Measurements from ENCODE around the gene PCDH1. TPM values are rescaled to one million over a fixed set of nuclear protein-coding genes. Genes with fewer than 3 reads are reported as not detected.
"Not testable (repeated sequence)": the region's sequence is repeated elsewhere in the genome, so short reads cannot be mapped to it uniquely, and the experiment has no call there.

Gene PCDH1
- total RNA-seq, 1 donor from 2014 or later: 62.7 TPM

- ATAC-seq: no peak
Observed at GRCh38 chr5:141898448-141899049, 20.3 kb upstream of the PCDH1 start.

DNA sequence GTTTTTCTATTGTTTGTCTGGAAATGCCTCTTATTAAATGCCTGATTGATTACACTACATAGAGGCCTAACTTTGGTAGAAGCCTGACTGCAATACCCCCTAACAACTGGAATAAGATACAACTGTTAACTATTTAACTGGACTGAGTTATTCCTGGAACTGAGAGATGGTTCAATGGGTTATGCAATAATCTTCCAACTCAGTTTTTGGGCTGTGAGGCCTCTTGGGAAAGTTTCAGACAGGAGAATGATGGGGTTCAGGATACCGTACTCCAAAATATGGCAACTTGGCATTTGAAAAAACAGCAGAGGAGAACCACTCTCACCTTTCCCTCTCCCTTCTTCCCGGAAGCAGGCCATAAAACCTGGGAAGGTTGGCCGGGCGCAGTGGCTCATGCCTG lies 19.2 kb upstream of the PCDH1 start:
- ATAC-seq: no peak

DNA sequence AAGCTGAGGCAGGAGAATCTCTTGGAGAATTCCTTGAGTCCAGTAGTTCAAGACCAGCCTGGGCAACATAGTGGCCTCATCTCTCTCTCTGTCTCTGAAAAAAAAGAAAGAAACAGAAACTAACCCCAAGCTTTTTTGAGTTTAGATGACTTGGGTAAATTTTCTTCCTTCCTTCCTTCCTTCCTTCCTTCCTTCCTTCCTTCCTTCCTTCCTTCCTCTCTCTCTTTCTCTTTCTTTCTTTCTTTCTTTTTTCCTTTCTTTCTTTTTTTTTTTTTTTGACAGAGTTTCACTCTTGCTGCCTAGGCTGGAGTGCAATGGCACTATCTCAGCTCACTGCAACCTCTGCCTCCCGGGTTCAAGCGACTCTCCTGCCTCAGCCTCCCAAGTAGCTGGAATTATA lies 12.2 kb upstream of the PCDH1 start:
- not testable (repeated sequence) for ATAC-seq

- no peak for ATAC-seq
Observed at GRCh38 chr5:141889282-141889871, 11.2 kb upstream of the PCDH1 start.

GRCh38 chr5:141883892-141884318 lies 5.7 kb upstream of the PCDH1 start:
- no peak for ATAC-seq

DNA sequence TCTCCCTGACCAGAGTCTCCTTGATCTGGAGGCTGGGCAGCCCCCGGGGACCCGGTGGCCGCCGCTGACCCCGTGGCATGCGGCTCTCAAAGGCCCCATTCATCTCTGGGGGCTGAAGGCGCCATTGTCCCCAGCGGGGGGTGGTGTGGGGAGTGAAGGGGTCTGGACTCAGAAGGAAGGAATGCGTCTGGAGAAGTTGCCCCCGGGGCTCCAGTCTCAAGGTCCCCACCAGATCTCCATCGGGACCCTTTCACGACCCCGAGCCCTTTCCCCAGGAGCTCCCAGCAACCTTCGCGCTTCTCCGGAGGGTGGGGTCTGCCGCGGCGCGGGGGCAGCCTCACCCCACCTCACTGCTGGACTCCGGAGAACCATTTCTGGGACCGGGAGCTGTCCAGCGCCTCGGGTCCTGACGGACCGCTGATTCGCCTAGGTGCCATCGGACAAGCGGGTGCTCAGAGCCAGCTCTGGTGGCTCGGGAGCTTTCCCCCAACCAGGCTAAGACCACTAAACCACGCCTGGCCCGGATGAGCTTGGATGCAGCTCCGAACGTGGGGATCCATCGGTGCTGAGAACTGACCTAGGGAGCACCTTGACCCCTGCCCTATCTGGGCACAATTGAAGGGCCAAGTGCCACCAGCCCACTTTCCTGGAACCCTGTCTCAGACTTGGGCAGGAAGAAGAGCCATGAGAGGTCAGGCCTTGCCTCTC lies 5.1 kb upstream of the PCDH1 start:
- no peak for ATAC-seq

GRCh38 chr5:141882594-141883183 lies 4.5 kb upstream of the PCDH1 start:
- no peak for ATAC-seq

DNA sequence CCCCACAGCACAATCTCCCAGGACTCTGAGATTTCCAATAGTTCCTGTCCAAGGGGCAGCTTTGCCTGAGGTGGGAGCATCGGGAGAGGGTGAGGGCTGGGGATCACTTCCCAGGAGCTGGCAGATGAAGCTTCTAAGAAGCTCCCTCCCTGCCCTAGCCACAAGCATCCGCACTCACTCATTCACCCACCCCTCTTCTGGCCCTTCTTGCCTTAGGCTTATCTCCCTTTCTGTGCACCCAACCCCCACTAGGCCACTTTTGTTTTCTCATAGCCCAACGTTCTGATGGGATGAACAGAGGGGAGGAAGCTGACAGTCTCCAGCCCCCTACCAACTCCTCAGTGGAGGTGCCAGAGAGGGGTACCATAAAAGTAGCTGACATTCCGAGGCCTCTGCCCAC lies 3.7 kb upstream of the PCDH1 start:
- no peak for ATAC-seq

DNA sequence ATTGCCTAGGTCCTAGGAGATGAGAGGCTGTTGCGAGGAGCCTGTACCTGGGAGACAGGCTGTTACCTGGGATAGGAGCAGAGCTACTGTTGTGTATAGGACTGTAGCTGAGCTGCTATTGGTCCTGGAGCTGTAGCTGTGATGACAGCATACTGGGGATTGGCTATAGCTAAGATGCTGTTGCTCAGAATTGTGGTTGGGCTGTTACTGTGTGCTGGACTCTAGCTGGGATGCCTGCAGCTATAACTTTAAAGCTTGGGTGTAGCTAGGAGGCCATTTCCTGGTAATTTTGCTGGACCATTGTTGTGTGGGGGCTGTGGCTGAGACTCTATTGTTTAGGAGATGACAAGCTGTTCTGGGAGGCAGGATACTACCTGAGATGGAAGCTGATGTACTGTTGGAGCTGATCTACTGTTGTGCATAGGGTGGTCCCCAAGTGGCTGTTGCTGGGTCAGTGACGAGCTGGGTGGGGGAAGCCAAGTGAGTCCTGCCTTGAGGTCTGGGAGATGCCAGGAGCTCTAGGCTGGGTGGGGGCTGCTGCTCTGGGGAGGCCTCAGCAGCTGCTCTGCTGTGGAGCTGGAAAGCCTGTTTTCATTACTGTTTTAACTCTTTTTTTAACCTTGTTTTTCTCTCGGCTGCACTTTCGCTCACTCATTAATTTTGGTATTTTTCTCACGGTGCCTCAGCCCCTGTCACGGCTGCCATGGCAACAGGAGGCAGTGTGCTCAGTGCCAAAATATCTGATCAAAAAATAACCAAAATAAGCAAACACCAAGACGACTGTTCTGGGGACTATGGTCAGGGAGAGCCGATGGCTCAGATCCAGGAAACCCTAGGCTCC lies 3.0 kb upstream of the PCDH1 start:
- ATAC-seq: no peak

DNA sequence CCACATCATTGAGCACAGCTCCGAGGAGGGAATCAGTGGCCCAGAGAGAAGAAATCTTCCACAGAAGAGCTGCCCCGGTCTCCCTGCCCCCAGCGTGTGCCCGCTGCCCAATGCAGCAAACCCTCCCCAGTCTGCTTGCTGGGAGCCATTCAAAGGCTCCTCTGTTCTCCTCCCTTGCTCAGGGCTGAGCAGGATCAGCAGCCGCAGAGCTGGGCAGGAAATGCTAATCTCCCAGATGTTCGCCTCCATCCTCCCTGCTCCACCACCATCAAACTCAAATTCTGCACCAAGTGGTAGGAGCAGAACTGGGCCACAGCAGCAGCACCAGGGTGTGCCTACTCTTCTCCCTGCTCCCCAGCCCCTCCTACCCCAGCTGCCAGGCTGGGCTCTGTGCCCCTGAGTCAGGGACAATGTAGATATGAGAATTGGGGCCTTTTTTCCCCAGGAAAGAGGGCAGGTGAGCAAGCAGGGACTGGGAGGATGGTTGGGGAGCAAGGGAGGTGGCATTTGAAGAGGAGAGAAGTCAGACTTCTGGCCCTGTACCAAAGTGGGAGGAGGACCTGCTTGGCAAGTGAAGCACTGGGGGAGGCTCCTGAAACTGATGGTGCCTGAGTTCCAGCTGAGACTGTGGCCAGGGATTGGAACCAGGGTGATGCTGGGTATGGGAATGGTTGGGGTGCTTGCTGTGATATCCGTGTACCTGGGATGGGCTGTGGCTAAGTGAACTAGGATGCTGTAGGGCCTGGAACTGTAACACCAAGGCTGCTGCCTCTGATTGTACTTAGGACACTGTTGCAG lies 1.9 kb upstream of the PCDH1 start:
- no peak for ATAC-seq

DNA sequence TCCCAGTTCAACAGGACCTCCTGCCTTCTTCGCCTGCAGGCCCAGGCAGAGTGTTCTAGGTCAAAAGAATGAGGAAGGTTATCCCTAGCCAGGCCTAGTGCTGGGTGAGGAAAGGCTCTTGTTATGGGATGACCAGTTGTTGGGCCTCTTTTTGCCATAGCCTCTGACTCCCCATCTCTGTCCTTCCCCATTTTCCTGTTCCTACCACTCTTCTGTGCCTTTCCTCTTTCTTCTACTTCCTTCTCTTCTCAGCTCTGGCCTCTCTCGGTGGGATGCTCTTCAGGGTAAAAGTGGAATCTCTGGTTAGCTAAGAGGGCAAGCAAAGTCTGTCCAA lies 1.2 kb upstream of the PCDH1 start:
- no peak for ATAC-seq

- ATAC-seq: peak; percentile 83
Observed at GRCh38 chr5:141878711-141879425, 658 bp upstream of the PCDH1 start.

GRCh38 chr5:141877356-141878185 lies 639 bp downstream of the PCDH1 start:
- peak; percentile 14 for ATAC-seq

GRCh38 chr5:141876628-141877355 lies 1.4 kb downstream of the PCDH1 start:
- ATAC-seq: peak; percentile 7

GRCh38 chr5:141875795-141876627 lies 2.2 kb downstream of the PCDH1 start:
- ATAC-seq: peak; percentile 48

- no peak for ATAC-seq
Observed at GRCh38 chr5:141875022-141875740, 3.0 kb downstream of the PCDH1 start.

DNA sequence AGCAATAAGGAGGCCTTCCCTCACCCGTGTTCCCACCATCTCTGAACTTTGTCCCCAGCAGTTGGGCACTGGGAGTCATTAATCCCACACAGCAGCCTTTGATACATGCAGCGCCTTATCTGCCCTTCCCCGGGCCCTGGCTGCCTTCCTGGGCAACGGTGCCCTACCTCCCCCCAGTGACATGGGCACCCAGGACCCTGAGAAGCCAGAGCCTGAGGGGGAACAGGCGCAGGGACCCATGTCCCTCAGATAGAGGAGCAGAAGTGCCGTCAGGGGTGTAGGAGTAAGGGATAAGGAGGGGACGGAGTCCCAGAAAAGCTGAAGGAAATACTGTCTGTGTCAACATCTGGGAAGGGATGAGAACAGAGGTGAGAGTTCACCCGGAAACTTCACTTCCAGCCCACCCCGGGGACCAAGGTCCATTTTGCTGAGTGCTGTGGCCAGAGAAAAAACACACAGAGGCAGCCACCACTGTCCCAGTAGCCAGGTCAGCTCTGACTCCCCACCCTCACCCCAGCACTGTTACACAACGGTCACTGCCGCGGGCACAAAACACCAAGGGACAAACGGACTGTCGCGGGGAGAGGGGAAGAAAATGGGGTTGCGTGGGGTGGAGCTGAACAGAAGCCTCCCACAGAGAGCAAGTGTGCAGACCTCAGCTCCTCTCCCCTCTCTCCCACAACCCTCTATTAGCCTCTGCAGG lies 3.8 kb downstream of the PCDH1 start:
- no peak for ATAC-seq

DNA sequence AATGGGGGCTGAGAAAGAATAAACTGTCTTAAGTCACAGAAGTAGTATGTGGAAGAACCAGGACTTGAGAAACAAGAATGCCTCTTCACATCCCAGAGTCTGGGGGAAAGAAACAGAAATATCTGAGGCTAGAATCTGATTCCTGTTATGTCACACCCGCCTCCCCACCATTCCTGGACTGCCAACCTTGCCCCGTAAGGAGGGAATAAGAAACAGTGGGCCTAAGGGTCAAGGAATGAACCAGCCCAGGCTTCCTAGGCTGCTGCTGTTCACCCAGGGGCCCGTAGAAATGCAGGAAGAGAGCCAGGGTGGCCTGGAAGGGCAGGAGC lies 4.3 kb downstream of the PCDH1 start:
- no peak for ATAC-seq
